ENCODE results near the gene KRTAP2-4. TPM values are rescaled to one million over a fixed set of nuclear protein-coding genes. Genes with fewer than 3 reads are reported as not detected.

The KRTAP2-4 gene
- total and polyA plus RNA-seq, 2 of the 13 experiments (the other 11 are each of a cell fraction or from before 2014, with no cell fraction given) = not detected

GRCh38 chr17:41064301-41064700, 1.4 kb downstream of the KRTAP2-4 start:
- Histone ChIP-seq H3K4me3 (replicated peaks in 1 of 3; ENCODE audit: insufficient read depth in 1 of 3, low read depth in 2 of 3, low read length in 3 of 3) (no peak overlapping the region), H3K27ac (ENCODE audit: extremely low read length, insufficient read depth, low read length) (no peak overlapping the region), H3K9me3 (ENCODE audit: low read length) (no peaks in the 10 kb centered on the region), H3K4me2 (ENCODE audit: low read depth, low read length) (no peak overlapping the region), H3K4me1 (ENCODE audit: insufficient read depth, low read length) (peaks cover 40% of the 10 kb centered on the region), H3K36me3 (replicated peaks in 1 of 2; ENCODE audit: control insufficient read depth in 1 of 2, insufficient read depth in 2 of 2, low read length in 2 of 2) (no peaks in the 10 kb centered on the region), H3K9ac (ENCODE audit: insufficient read depth, low read depth, low read length) (no peak overlapping the region), H3K79me2 (ENCODE audit: insufficient read depth, low read length) (no peaks in the 10 kb centered on the region), H3K27me3 (ENCODE audit: control insufficient read depth in 1 of 2, insufficient read depth in 2 of 2, low read length in 2 of 2) (no peaks in the 10 kb centered on the region), H4K20me1 (ENCODE audit: insufficient read depth, low read length) (no peaks in the 10 kb centered on the region), H2AFZ (ENCODE audit: low read length) (no peak overlapping the region)
- no peak for DNase-seq (ENCODE audit: low spot score)
- no TSS peak for BruUV-seq (replicated peaks)
- no peak for ATAC-seq
- WGBS (ENCODE audit: low lambda C conversion rate) = 91% methylated on average over 1 of the region's 1 CpG
- ChIA-PET CTCF (ENCODE audit: low intra/inter-chr PET ratio, low total read pairs) (no interaction called here), POLR2A (no interaction called here)
- in situ Hi-C loops (cut with HindIII; ENCODE audit: extremely low pct_ligation_motif_present, low pct_unique_long_range_greater_than_20kb) = no loop called here
- intact Hi-C loops (cut with micrococcal nuclease; ENCODE audit: unreplicated experiment) = no loop called here
- no peak for FAIRE-seq
- TF ChIP-seq ETV5 (CRISPR knock-in tag; IDR thresholded peaks at IDR 0.05; ENCODE audit: borderline replicate concordance) (no peak), RBAK (CRISPR knock-in tag; IDR thresholded peaks at IDR 0.05) (no peak), ADNP (CRISPR knock-in tag; IDR thresholded peaks at IDR 0.05) (no peak), MYPOP (CRISPR knock-in tag; IDR thresholded peaks at IDR 0.05) (no peak), ZNF646 (CRISPR knock-in tag; IDR thresholded peaks at IDR 0.05) (no peak), RFX1 (IDR thresholded peaks at IDR 0.05) (no peak), FOXA1 (IDR thresholded peaks at IDR 0.05) (no peak), FOXA1 (CRISPR knock-in tag; IDR thresholded peaks at IDR 0.05) (no peak), ZNF724P (CRISPR knock-in tag; IDR thresholded peaks at IDR 0.05; ENCODE audit: borderline replicate concordance) (no peak), U2AF2 (IDR thresholded peaks at IDR 0.05; ENCODE audit: low read depth, low read length) (no peak), ATF5 (CRISPR knock-in tag; IDR thresholded peaks at IDR 0.05; ENCODE audit: low read depth) (no peak), SMARCC2 (IDR thresholded peaks at IDR 0.05) (no peak), ZNF101 (CRISPR knock-in tag; IDR thresholded peaks at IDR 0.05; ENCODE audit: borderline replicate concordance, low read depth) (no peak)
- TF ChIP-seq, protein P1, sequence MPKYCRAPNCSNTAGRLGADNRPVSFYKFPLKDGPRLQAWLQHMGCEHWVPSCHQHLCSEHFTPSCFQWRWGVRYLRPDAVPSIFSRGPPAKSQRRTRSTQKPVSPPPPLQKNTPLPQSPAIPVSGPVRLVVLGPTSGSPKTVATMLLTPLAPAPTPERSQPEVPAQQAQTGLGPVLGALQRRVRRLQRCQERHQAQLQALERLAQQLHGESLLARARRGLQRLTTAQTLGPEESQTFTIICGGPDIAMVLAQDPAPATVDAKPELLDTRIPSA (CRISPR knock-in tag; IDR thresholded peaks at IDR 0.05; ENCODE audit: borderline replicate concordance) = no peak
- TF ChIP-seq, protein P2, sequence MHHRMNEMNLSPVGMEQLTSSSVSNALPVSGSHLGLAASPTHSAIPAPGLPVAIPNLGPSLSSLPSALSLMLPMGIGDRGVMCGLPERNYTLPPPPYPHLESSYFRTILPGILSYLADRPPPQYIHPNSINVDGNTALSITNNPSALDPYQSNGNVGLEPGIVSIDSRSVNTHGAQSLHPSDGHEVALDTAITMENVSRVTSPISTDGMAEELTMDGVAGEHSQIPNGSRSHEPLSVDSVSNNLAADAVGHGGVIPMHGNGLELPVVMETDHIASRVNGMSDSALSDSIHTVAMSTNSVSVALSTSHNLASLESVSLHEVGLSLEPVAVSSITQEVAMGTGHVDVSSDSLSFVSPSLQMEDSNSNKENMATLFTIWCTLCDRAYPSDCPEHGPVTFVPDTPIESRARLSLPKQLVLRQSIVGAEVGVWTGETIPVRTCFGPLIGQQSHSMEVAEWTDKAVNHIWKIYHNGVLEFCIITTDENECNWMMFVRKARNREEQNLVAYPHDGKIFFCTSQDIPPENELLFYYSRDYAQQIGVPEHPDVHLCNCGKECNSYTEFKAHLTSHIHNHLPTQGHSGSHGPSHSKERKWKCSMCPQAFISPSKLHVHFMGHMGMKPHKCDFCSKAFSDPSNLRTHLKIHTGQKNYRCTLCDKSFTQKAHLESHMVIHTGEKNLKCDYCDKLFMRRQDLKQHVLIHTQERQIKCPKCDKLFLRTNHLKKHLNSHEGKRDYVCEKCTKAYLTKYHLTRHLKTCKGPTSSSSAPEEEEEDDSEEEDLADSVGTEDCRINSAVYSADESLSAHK (CRISPR knock-in tag; IDR thresholded peaks at IDR 0.05; ENCODE audit: borderline replicate concordance) = no peak

Measured in HepG2 (cell line).